ENCODE data around the gene PIGM. TPM values are rescaled to one million over a fixed set of nuclear protein-coding genes. Genes with fewer than 3 reads are reported as not detected.
A peak's percentile ranks its signal among the peaks of the same experiment; 100 is the strongest.

Gene PIGM
- total and polyA plus RNA-seq, 2 of the 13 experiments (the other 11 are each of a cell fraction or from before 2014, with no cell fraction given): 3.4 to 4.6 TPM

- peak; percentile 66; the same call in 1 of the 2 replicates for TF ChIP-seq YEATS4 (CRISPR knock-in tag; IDR thresholded peaks at IDR 0.05; ENCODE audit: borderline replicate concordance)
- peak; percentile 83 for TF ChIP-seq ZNF883 (CRISPR knock-in tag; IDR thresholded peaks at IDR 0.05; ENCODE audit: not compliant biosample characterization)
- no peak for TF ChIP-seq CSRNP2 (CRISPR knock-in tag; conservative IDR thresholded peaks at IDR 0.05; ENCODE audit: low read depth)
- 0 out of 2 replicates have a peak, but pooled peaks have one; percentile 3 for TF ChIP-seq ZNF792 (CRISPR knock-in tag; IDR thresholded peaks at IDR 0.05)
- no peak for TF ChIP-seq CEBPZ (IDR thresholded peaks at IDR 0.05; ENCODE audit: low read length)
- TF ChIP-seq SAFB2 (CRISPR knock-in tag; IDR thresholded peaks at IDR 0.05; ENCODE audit: borderline replicate concordance, low read depth): peak; percentile 62; the same call in 1 of the 2 replicates
- 0 out of 2 replicates have a peak, but pooled peaks have one; percentile 26 for TF ChIP-seq ZSCAN9 (CRISPR knock-in tag; IDR thresholded peaks at IDR 0.05; ENCODE audit: borderline replicate concordance)
- 0 out of 2 replicates have a peak, but pooled peaks have one; percentile 21 for TF ChIP-seq ZNF564 (CRISPR knock-in tag; IDR thresholded peaks at IDR 0.05)
- TF ChIP-seq ZNF691 (CRISPR knock-in tag; IDR thresholded peaks at IDR 0.05; ENCODE audit: borderline replicate concordance, low read depth): no peak; the same call in 1 of the 2 replicates
- TF ChIP-seq ZNF136 (CRISPR knock-in tag; IDR thresholded peaks at IDR 0.05; ENCODE audit: low read depth): no peak
- TF ChIP-seq MYPOP (CRISPR knock-in tag; IDR thresholded peaks at IDR 0.05): no peak
- TF ChIP-seq STAT6 (CRISPR knock-in tag; IDR thresholded peaks at IDR 0.05; ENCODE audit: borderline replicate concordance): no peak; the same call in 1 of the 2 replicates
- 0 out of 2 replicates have a peak, but pooled peaks have one; percentile 40 for TF ChIP-seq MEF2D (CRISPR knock-in tag; IDR thresholded peaks at IDR 0.05)
- 0 out of 2 replicates have a peak, but pooled peaks have one; percentile 50 for TF ChIP-seq ZNF17 (CRISPR knock-in tag; IDR thresholded peaks at IDR 0.05)
- TF ChIP-seq HDAC6 (IDR thresholded peaks at IDR 0.05; ENCODE audit: low read depth, low read length): no peak
- TF ChIP-seq ZFAT (CRISPR knock-in tag; conservative IDR thresholded peaks at IDR 0.05): no peak
- no peak for TF ChIP-seq SP140L (CRISPR knock-in tag; IDR thresholded peaks at IDR 0.05; ENCODE audit: borderline replicate concordance)
- TF ChIP-seq POLR2AphosphoS2 (IDR thresholded peaks at IDR 0.05; ENCODE audit: low read depth, low read length): no peak
- no peak for TF ChIP-seq TBP (CRISPR knock-in tag; IDR thresholded peaks at IDR 0.05)
These were observed at the start of gene PIGM (continued) for GRCh38 chr1:160031365-160032164.
